Measurements from ENCODE around the gene SUSD3. TPM values are rescaled to one million over a fixed set of nuclear protein-coding genes. Genes with fewer than 3 reads are reported as not detected.

The SUSD3 gene
- total RNA-seq, 1 experiment from 2014 or later = 9.0 TPM

DNA sequence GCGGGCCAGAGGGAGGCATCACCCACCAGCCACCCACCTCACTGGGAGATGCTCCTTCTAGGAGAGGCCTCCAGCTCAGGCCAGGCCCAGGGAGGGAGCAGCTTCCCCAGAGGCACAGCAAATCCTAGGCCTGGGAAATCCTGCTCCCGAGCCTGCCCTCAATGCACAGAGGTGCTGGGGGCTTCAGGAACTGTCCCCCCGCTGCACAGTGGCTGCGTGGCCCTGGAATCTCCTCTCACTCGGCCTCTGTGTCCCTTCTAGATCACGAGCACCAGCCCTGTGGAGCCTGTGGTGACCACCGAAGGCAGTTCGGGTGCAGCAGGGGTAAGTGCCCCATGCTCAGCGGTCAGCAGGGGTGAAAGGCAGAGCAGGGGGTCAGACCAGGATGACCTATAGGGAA, 36.4 kb upstream of the SUSD3 start:
- Histone ChIP-seq H2BK12ac (ENCODE audit: insufficient read length, low read depth, low read length) (no peak overlapping the region), H4K5ac (ENCODE audit: insufficient read length, low read depth, low read length) (no peak overlapping the region), H2BK5ac (ENCODE audit: insufficient read length, low read length) (no peak overlapping the region), H3K23me2 (ENCODE audit: insufficient read length, low read depth, low read length, poor library complexity, severe bottlenecking) (no peaks in the 10 kb centered on the region), H3K79me2 (ENCODE audit: insufficient read depth, low read length) (no peaks in the 10 kb centered on the region), H3K4me1 (ENCODE audit: insufficient read depth, low read length) (no peaks in the 10 kb centered on the region), H3K27ac (ENCODE audit: insufficient read length, low read depth, low read length) (no peak overlapping the region), H3K4ac (ENCODE audit: low read depth, low read length) (no peak overlapping the region), H3K56ac (ENCODE audit: insufficient read length, low read depth, low read length) (no peak overlapping the region), H3K23ac (ENCODE audit: insufficient read length, low read depth, low read length) (no peak overlapping the region), H3K18ac (ENCODE audit: insufficient read length, low read depth, low read length) (no peak overlapping the region), H3K79me1 (ENCODE audit: insufficient read depth, low read depth, low read length, poor library complexity, severe bottlenecking) (no peaks in the 10 kb centered on the region), H3K4me2 (ENCODE audit: insufficient read depth, insufficient read length, low read length) (no peak overlapping the region), H4K8ac (replicated peaks; ENCODE audit: insufficient read length, low read depth, low read length) (no peak overlapping the region), H4K91ac (ENCODE audit: insufficient read length, low read depth, low read length) (no peak overlapping the region), H2BK20ac (ENCODE audit: low read depth, low read length, poor library complexity, severe bottlenecking) (no peak overlapping the region), H3K9ac (ENCODE audit: extremely low read depth, insufficient read length, low read length) (no peak overlapping the region), H2AK5ac (ENCODE audit: insufficient read length, low read length) (no peak overlapping the region), H4K20me1 (ENCODE audit: control insufficient read depth, insufficient read depth, insufficient read length) (no peaks in the 10 kb centered on the region), H3K9me3 (ENCODE audit: control insufficient read depth, low read depth, low read length) (no peaks in the 10 kb centered on the region), H3K14ac (ENCODE audit: insufficient read depth, low read length) (no peak overlapping the region; the same call in 1 of the 2 replicates), H2BK15ac (ENCODE audit: low read depth, low read length) (no peak overlapping the region), H3K27me3 (ENCODE audit: insufficient read depth, low read length) (no peaks in the 10 kb centered on the region), H2BK120ac (ENCODE audit: low read depth, low read length, poor library complexity, severe bottlenecking) (no peak overlapping the region), H3T11ph (ENCODE audit: low read length) (no peak overlapping the region), H2AFZ (ENCODE audit: low read length) (no peak overlapping the region)
- H3K27ac Mint-ChIP-seq = no peak overlapping the region
- DNase-seq = no peak
- TF ChIP-seq, protein P1, sequence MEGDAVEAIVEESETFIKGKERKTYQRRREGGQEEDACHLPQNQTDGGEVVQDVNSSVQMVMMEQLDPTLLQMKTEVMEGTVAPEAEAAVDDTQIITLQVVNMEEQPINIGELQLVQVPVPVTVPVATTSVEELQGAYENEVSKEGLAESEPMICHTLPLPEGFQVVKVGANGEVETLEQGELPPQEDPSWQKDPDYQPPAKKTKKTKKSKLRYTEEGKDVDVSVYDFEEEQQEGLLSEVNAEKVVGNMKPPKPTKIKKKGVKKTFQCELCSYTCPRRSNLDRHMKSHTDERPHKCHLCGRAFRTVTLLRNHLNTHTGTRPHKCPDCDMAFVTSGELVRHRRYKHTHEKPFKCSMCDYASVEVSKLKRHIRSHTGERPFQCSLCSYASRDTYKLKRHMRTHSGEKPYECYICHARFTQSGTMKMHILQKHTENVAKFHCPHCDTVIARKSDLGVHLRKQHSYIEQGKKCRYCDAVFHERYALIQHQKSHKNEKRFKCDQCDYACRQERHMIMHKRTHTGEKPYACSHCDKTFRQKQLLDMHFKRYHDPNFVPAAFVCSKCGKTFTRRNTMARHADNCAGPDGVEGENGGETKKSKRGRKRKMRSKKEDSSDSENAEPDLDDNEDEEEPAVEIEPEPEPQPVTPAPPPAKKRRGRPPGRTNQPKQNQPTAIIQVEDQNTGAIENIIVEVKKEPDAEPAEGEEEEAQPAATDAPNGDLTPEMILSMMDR (conservative IDR thresholded peaks at IDR 0.05) = no peak
- H3K36me3 Mint-ChIP-seq (ENCODE audit: insufficient read depth in 1 of 3, low read depth in 3 of 3) = peaks cover 0 to 2% (median 0%) of the 10 kb centered on the region in 3 experiments; a peak in 1 of 7 replicates
- WGBS (ENCODE audit: extremely low coverage, insufficient read length, low lambda C conversion rate) = no CpG with 5 or more reads among the region's 9 CpGs
- no peaks in the 10 kb centered on the region for H3K27me3 Mint-ChIP-seq (ENCODE audit: low read depth)
- peaks cover 9 to 12% of the 10 kb centered on the region in 2 experiments for H3K4me1 Mint-ChIP-seq
- no peak overlapping the region for H3K4me3 Mint-ChIP-seq
- H3K9me3 Mint-ChIP-seq = no peaks in the 10 kb centered on the region

All from H9 (cell line).